GM18526 (cell line): Measurements from ENCODE around the gene NHSL1.

ENCODE experiments used
- POLR2A ChIP-seq: IDR thresholded peaks from 3 replicates; pipeline ENCODE4 v1.6.1; 2011; ENCODE audit not compliant: insufficient read length; ENCODE audit errors: extremely low read depth

Gene NHSL1

GRCh38 chr6:138465007-138465645 is 34.2 kb downstream of the NHSL1 start:
- no peak for TF ChIP-seq POLR2A

- TF ChIP-seq POLR2A, result no peak
Measured at GRCh38 chr6:138464085-138464484, 35.2 kb downstream of the NHSL1 start.

GRCh38 chr6:138461647-138462046 is 37.6 kb downstream of the NHSL1 start:
- TF ChIP-seq POLR2A, result no peak

- TF ChIP-seq POLR2A, result no peak
Measured at GRCh38 chr6:138456401-138456790, 42.9 kb downstream of the NHSL1 start.

GRCh38 chr6:138455746-138456400 is 43.4 kb downstream of the NHSL1 start:
- TF ChIP-seq POLR2A, result no peak

- no peak for TF ChIP-seq POLR2A
Measured at GRCh38 chr6:138454981-138455706, 44.1 kb downstream of the NHSL1 start.

- TF ChIP-seq POLR2A, result no peak
Measured at GRCh38 chr6:138451043-138451442, 48.3 kb downstream of the NHSL1 start.

GRCh38 chr6:138450445-138450844 is 48.8 kb downstream of the NHSL1 start:
- no peak for TF ChIP-seq POLR2A

- no peak for TF ChIP-seq POLR2A
Measured at GRCh38 chr6:138446821-138447220, 52.5 kb downstream of the NHSL1 start.

GRCh38 chr6:138443979-138444378 is 55.3 kb downstream of the NHSL1 start:
- TF ChIP-seq POLR2A, result no peak

GRCh38 chr6:138442663-138443062 is 56.6 kb downstream of the NHSL1 start:
- no peak for TF ChIP-seq POLR2A

- TF ChIP-seq POLR2A, result no peak
Measured at GRCh38 chr6:138441965-138442364, 57.3 kb downstream of the NHSL1 start.

GRCh38 chr6:138440758-138441357 is 58.4 kb downstream of the NHSL1 start:
- no peak for TF ChIP-seq POLR2A

- no peak for TF ChIP-seq POLR2A
Measured at GRCh38 chr6:138440296-138440695, 59.0 kb downstream of the NHSL1 start.

GRCh38 chr6:138439546-138439945 is 59.7 kb downstream of the NHSL1 start:
- TF ChIP-seq POLR2A, result no peak

- TF ChIP-seq POLR2A, result no peak
Measured at GRCh38 chr6:138434925-138435324, 64.4 kb downstream of the NHSL1 start.
